Natural killer cell (primary cell): ENCODE measurements around the gene HECTD2. TPM values are rescaled to one million over a fixed set of nuclear protein-coding genes. Genes with fewer than 3 reads are reported as not detected.
A peak's percentile ranks its signal among the peaks of the same experiment; 100 is the strongest.

Experiments
- ATAC-seq, 3 donors: fragments of 150-1000 bp in 2 of 3; fragments of 200-7000 bp in 1 of 3; cut with Tn5 transposase; 1 replicate in 1 of 3; 2 replicates in 2 of 3; pipeline ENCODE4 v1.10.0; 2021; ENCODE audit warnings: mild to moderate bottlenecking in 2 of 3, moderate library complexity in 2 of 3
- DNase-seq, 2 donors: peaks; one replicate each; pipeline versions ENCODE4 v3.0.0 to v3.0.0-alpha.2; 2013 to 2021; ENCODE audit warnings: mixed read lengths in 1 of 2
- H3K27ac ChIP-seq: one replicate; pipeline ENCODE4 v1.5.1; 2013; ENCODE audit warnings: mild to moderate bottlenecking, low read length
- H3K27me3 ChIP-seq: one replicate; pipeline ENCODE4 v1.6.1; 2013; ENCODE audit warnings: low read length; ENCODE audit not compliant: control insufficient read depth, insufficient read depth
- H3K36me3 ChIP-seq: one replicate; pipeline ENCODE4 v1.6.1; 2013; ENCODE audit warnings: low read length; ENCODE audit not compliant: control insufficient read depth, insufficient read depth
- H3K4me1 ChIP-seq: one replicate; pipeline ENCODE4 v1.6.1; 2013; ENCODE audit warnings: low read length; ENCODE audit not compliant: control insufficient read depth, insufficient read depth
- H3K4me3 ChIP-seq: one replicate; pipeline ENCODE4 v1.5.1; 2013; ENCODE audit warnings: low read length
- H3K9me3 ChIP-seq: one replicate; pipeline ENCODE4 v1.6.1; 2013; ENCODE audit warnings: low read length; ENCODE audit not compliant: control insufficient read depth, insufficient read depth
- H3K27ac Mint-ChIP-seq, 2 donors: one replicate each; pipeline ENCODE4 v1.8.0; 2022; ENCODE audit warnings: mild to moderate bottlenecking in 2 of 2, mixed read lengths in 2 of 2, moderate library complexity in 1 of 2
- H3K27me3 Mint-ChIP-seq, 2 donors: one replicate each; pipeline ENCODE4 v1.8.0; 2022; ENCODE audit warnings: low read depth in 2 of 2, mixed read lengths in 2 of 2
- H3K36me3 Mint-ChIP-seq: one replicate; pipeline ENCODE4 v1.8.0; 2022; ENCODE audit warnings: mixed read lengths
- H3K4me1 Mint-ChIP-seq, 2 donors: one replicate each; pipeline ENCODE4 v1.8.0; 2022; ENCODE audit warnings: mixed read lengths in 2 of 2
- H3K4me3 Mint-ChIP-seq: one replicate; pipeline ENCODE4 v1.8.0; 2022; ENCODE audit warnings: mild to moderate bottlenecking, moderate library complexity, mixed read lengths
- H3K9me3 Mint-ChIP-seq, 2 donors: one replicate each; pipeline ENCODE4 v1.8.0; 2022; ENCODE audit warnings: mixed read lengths in 2 of 2
- CTCF ChIP-seq: fragments of 200-600 bp; IDR thresholded peaks from one replicate; pipeline ENCODE4 v1.8.0; 2022; ENCODE audit warnings: antibody characterized with exemption
- WGBS: methylation state at CpG from one replicate; pipeline ENCODE4 v1.1.7; 2013; ENCODE audit warnings: missing lambda C conversion rate; ENCODE audit not compliant: insufficient coverage; 5-methylcytosine and 5-hydroxymethylcytosine counted together
- intact Hi-C: fragments of 100-400 bp; cut with micrococcal nuclease; formaldehyde crosslinking; loops from one replicate; pipeline ENCODE4 v1.14.2; 2022
- total RNA-seq, 4 donors: library from RNA; stranded (reverse); fragments of 120-200 nt in 1 of 4; gene quantifications; one replicate each; pipeline versions ENCODE4 v1.2.3 to v1.2.4, GENCODE V29; 2013 to 2022

The HECTD2 gene
- total RNA-seq, 3 donors from 2014 or later (not counting 1 experiment from before 2014, with no cell fraction given), result 0.61 to 3.6 (median 1.1) TPM

GRCh38 chr10:91378061-91378460, 32.1 kb upstream of the HECTD2 start:
- TF ChIP-seq CTCF, result no peak
- Histone ChIP-seq H3K4me1 (peaks cover 3% of the 10 kb centered on the region), H3K27ac (no peak overlapping the region), H3K4me3 (no peak overlapping the region), H3K36me3 (no peaks in the 10 kb centered on the region), H3K9me3 (peaks cover 9% of the 10 kb centered on the region), H3K27me3 (peaks cover 5% of the 10 kb centered on the region)
- H3K27me3 Mint-ChIP-seq, result peaks cover 14 to 34% of the 10 kb centered on the region in 2 donors
- intact Hi-C loops, result no loop called here
- H3K9me3 Mint-ChIP-seq, result peaks cover 8 to 14% of the 10 kb centered on the region in 2 donors
- peaks cover 0 to 12% of the 10 kb centered on the region in 2 donors for H3K4me1 Mint-ChIP-seq
- H3K36me3 Mint-ChIP-seq, result peaks cover 19% of the 10 kb centered on the region
- H3K4me3 Mint-ChIP-seq, result no peak overlapping the region
- ATAC-seq (no peak), DNase-seq (peak in 1 of 2 donors; percentile 79)
- H3K27ac Mint-ChIP-seq, result no peak overlapping the region

GRCh38 chr10:91380873-91381256, 29.3 kb upstream of the HECTD2 start:
- intact Hi-C loops, result no loop called here
- H3K4me1 ChIP-seq, result peaks cover 3% of the 10 kb centered on the region
- H3K27me3 ChIP-seq, result peaks cover 5% of the 10 kb centered on the region
- no peak for TF ChIP-seq CTCF
- no peak overlapping the region for H3K27ac ChIP-seq
- Mint-ChIP-seq H3K27me3 (peaks cover 26 to 47% of the 10 kb centered on the region in 2 donors), H3K4me1 (peaks cover 0 to 12% of the 10 kb centered on the region in 2 donors), H3K36me3 (no peaks in the 10 kb centered on the region), H3K4me3 (no peak overlapping the region), H3K27ac (no peak overlapping the region), H3K9me3 (peaks cover 1 to 2% of the 10 kb centered on the region in 2 donors)
- WGBS, result 69% methylated on average over 3 of the region's 3 CpGs
- ATAC-seq (no peak), DNase-seq (no peak)
- H3K4me3 ChIP-seq, result no peak overlapping the region
- H3K36me3 ChIP-seq, result no peaks in the 10 kb centered on the region
- peaks cover 4% of the 10 kb centered on the region for H3K9me3 ChIP-seq

GRCh38 chr10:91381257-91381891, 28.8 kb upstream of the HECTD2 start:
- Mint-ChIP-seq H3K4me1 (peaks cover 0 to 12% of the 10 kb centered on the region in 2 donors), H3K36me3 (no peaks in the 10 kb centered on the region), H3K9me3 (peaks cover 0 to 2% of the 10 kb centered on the region in 2 donors), H3K27me3 (peaks cover 26 to 45% of the 10 kb centered on the region in 2 donors), H3K4me3 (no peak overlapping the region), H3K27ac (no peak overlapping the region)
- Histone ChIP-seq H3K4me1 (peaks cover 3% of the 10 kb centered on the region), H3K9me3 (peaks cover 4% of the 10 kb centered on the region), H3K27ac (no peak overlapping the region), H3K4me3 (no peak overlapping the region), H3K27me3 (peaks cover 5% of the 10 kb centered on the region), H3K36me3 (no peaks in the 10 kb centered on the region)
- WGBS, result 69% methylated on average over 9 of the region's 9 CpGs
- DNase-seq (no peak), ATAC-seq (no peak)
- TF ChIP-seq CTCF, result no peak
- intact Hi-C loops, result no loop called here
